DND-41 (cell line): Measurements from ENCODE around the gene TRAM2.

ENCODE experiments used
- ATAC-seq: fragments of 200-7000 bp; cut with Tn5 transposase; 3 replicates; pipeline ENCODE4 v1.9.1; 2021; ENCODE audit warnings: low read depth; ENCODE audit not compliant: insufficient read depth
- DNase-seq: peaks from one replicate; pipeline ENCODE4 v3.0.0-alpha.2; 2020
- H2AFZ ChIP-seq: 2 replicates; pipeline ENCODE4 v1.6.0; 2012; ENCODE audit warnings: low read depth, low read length
- H3K27ac ChIP-seq: 2 replicates; pipeline ENCODE4 v1.5.1; 2012; ENCODE audit warnings: low read length, inconsistent platforms
- H3K27me3 ChIP-seq: fragments of 200-600 bp; sonication (generic); 2 replicates; pipeline ENCODE4 v1.6.0; 2012; ENCODE audit warnings: low read length, mild to moderate bottlenecking, inconsistent platforms; ENCODE audit not compliant: insufficient read depth, poor library complexity
- H3K36me3 ChIP-seq: 2 replicates; pipeline ENCODE4 v1.5.1; 2012; ENCODE audit warnings: low read length, inconsistent platforms; ENCODE audit not compliant: insufficient read depth
- H3K4me1 ChIP-seq: 2 replicates; pipeline ENCODE4 v1.5.1; 2012; ENCODE audit warnings: mild to moderate bottlenecking, low read length; ENCODE audit not compliant: insufficient read depth
- H3K4me2 ChIP-seq: 2 replicates; pipeline ENCODE4 v1.6.0; 2012; ENCODE audit warnings: mild to moderate bottlenecking, moderate library complexity, low read length, inconsistent platforms; ENCODE audit not compliant: insufficient read depth
- H3K4me3 ChIP-seq, 2 experiments: fragments of 200-600 bp in 1 of 2; shearing (Covaris generic) in 1 of 2; 2 replicates each; pipeline ENCODE4 v1.5.1; 2012 to 2016; ENCODE audit warnings: inconsistent platforms in 2 of 2, low read length in 2 of 2, mild to moderate bottlenecking in 2 of 2, low read depth in 1 of 2, moderate library complexity in 1 of 2
- H3K79me2 ChIP-seq: 2 replicates; pipeline ENCODE4 v1.6.0; 2012; ENCODE audit warnings: low read length, inconsistent platforms; ENCODE audit not compliant: insufficient read depth
- H3K9ac ChIP-seq: 2 replicates; pipeline ENCODE4 v1.6.0; 2012; ENCODE audit warnings: low read depth, mild to moderate bottlenecking, inconsistent platforms, low read length, moderate library complexity
- H3K9me3 ChIP-seq: 2 replicates; pipeline ENCODE4 v1.5.1; 2012; ENCODE audit warnings: low read length, moderate library complexity, mild to moderate bottlenecking, inconsistent platforms; ENCODE audit not compliant: insufficient read depth, severe bottlenecking
- H4K20me1 ChIP-seq: 2 replicates; pipeline ENCODE4 v1.6.0; 2012; ENCODE audit warnings: low read length; ENCODE audit not compliant: insufficient read depth
- CTCF ChIP-seq: IDR thresholded peaks from 2 replicates; pipeline ENCODE4 v1.5.1; 2012; ENCODE audit warnings: borderline replicate concordance, low read length, moderate library complexity, mild to moderate bottlenecking; ENCODE audit not compliant: poor library complexity, severe bottlenecking; ENCODE audit errors: extremely low read depth
- EZH2 ChIP-seq: IDR thresholded peaks from 3 replicates; pipeline ENCODE4 v1.6.1; 2012; ENCODE audit warnings: borderline replicate concordance, low read depth, mild to moderate bottlenecking, moderate library complexity, low read length, inconsistent platforms; ENCODE audit not compliant: severe bottlenecking

Gene TRAM2

GRCh38 chr6:52610745-52611355, 34.0 kb upstream of the TRAM2 start:
- no peak for DNase-seq
- H3K9me3 ChIP-seq = no peaks in the 10 kb centered on the region
- H3K4me2 ChIP-seq = no peak overlapping the region
- H3K27me3 ChIP-seq = no peaks in the 10 kb centered on the region
- H3K9ac ChIP-seq = no peak overlapping the region
- H3K4me1 ChIP-seq = no peaks in the 10 kb centered on the region
- H2AFZ ChIP-seq = no peak overlapping the region
- TF ChIP-seq EZH2 (no peak), CTCF (no peak)
- H3K36me3 ChIP-seq = no peaks in the 10 kb centered on the region
- ATAC-seq = no peak
- H3K4me3 ChIP-seq = no peak overlapping the region
- H3K27ac ChIP-seq = no peak overlapping the region
- no peaks in the 10 kb centered on the region for H4K20me1 ChIP-seq
- H3K79me2 ChIP-seq = no peaks in the 10 kb centered on the region

GRCh38 chr6:52610011-52610410, 33.2 kb upstream of the TRAM2 start:
- DNase-seq (no peak), ATAC-seq (no peak)
- no peak for TF ChIP-seq EZH2
- TF ChIP-seq CTCF = no peak
- H3K4me2 ChIP-seq = no peak overlapping the region
- no peak overlapping the region for H3K4me3 ChIP-seq
- no peak overlapping the region for H3K9ac ChIP-seq
- H3K27me3 ChIP-seq = no peaks in the 10 kb centered on the region
- no peaks in the 10 kb centered on the region for H4K20me1 ChIP-seq
- H3K27ac ChIP-seq = no peak overlapping the region
- H3K9me3 ChIP-seq = no peaks in the 10 kb centered on the region
- H2AFZ ChIP-seq = no peak overlapping the region
- no peaks in the 10 kb centered on the region for H3K36me3 ChIP-seq
- H3K79me2 ChIP-seq = no peaks in the 10 kb centered on the region
- H3K4me1 ChIP-seq = no peaks in the 10 kb centered on the region

GRCh38 chr6:52605610-52606185, 28.8 kb upstream of the TRAM2 start:
- no peak overlapping the region for H3K9ac ChIP-seq
- no peaks in the 10 kb centered on the region for H3K4me1 ChIP-seq
- no peak overlapping the region for H2AFZ ChIP-seq
- H4K20me1 ChIP-seq = no peaks in the 10 kb centered on the region
- ATAC-seq (no peak), DNase-seq (no peak)
- TF ChIP-seq CTCF = no peak
- TF ChIP-seq EZH2 = no peak
- no peak overlapping the region for H3K4me3 ChIP-seq
- no peaks in the 10 kb centered on the region for H3K9me3 ChIP-seq
- H3K27me3 ChIP-seq = no peaks in the 10 kb centered on the region
- H3K36me3 ChIP-seq = no peaks in the 10 kb centered on the region
- no peaks in the 10 kb centered on the region for H3K79me2 ChIP-seq
- H3K27ac ChIP-seq = no peak overlapping the region
- H3K4me2 ChIP-seq = no peak overlapping the region
